ENCODE data around the gene FBXO47. TPM values are rescaled to one million over a fixed set of nuclear protein-coding genes. Genes with fewer than 3 reads are reported as not detected.

The FBXO47 gene, protein sequence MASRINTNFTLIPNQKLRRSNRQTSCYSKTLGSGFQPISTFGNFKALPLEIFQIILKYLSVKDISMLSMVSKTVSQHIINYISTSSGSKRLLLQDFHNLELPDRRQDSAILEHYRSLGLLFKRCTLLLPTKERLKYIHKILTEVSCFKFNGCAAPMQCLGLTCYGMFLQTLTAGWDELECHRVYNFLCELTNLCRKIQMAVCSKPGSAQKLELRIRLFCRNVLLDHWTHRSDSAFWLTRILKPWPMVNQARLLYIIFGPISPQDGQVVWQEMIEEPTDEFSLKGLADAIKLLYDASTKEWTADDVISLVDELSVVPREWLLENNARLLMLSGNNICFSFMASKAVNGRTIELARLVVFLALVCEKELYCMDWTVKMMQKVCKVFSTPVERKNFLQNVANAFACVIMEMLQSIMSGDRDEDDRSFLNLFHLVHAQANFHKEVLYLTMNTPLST
- total RNA-seq = 0.09 TPM in 1 of 2 replicates, not detected in the other

DNA sequence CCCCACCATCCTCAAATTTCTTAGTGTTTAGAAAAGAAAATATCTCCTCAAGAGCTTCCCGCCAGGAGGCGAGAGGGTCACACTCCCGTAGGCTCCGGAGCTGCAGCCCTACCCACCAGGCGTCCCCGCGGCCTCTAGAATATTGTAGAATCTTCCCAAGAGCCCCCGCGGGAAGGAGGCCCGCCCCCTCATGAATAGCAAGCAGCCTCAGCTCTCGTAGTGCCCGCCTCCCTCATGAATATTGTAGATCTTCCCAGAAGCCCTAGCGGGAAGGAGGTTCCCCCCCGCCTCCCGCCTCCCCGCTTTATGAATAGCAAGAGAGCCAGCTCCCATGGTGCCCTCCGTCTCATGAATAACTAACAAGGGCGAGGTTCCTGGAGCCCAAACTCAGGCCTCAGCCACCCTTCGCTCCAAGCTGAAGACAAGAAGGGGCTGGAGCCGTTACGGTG is at the start of gene FBXO47:
Gene FBXO47 (minus strand): TSS at position 114 of the 449 bp plus-strand sequence. CDS start 4,378 bp downstream, outside the sequence.
- Mint-ChIP-seq H3K36me3 (ENCODE audit: low read depth) (no peaks in the 10 kb centered on the region), H3K27me3 (peaks cover 8% of the 10 kb centered on the region), H3K4me3 (peak within 1 kb of the TSS; percentile 79), H3K9me3 (no peaks in the 10 kb centered on the region), H3K4me1 (peaks cover 5% of the 10 kb centered on the region), H3K27ac (peak within 1 kb of the TSS; percentile 76)
- intact Hi-C loops (cut with micrococcal nuclease) = no loop called here
- peak; percentile 92 for DNase-seq

DNA sequence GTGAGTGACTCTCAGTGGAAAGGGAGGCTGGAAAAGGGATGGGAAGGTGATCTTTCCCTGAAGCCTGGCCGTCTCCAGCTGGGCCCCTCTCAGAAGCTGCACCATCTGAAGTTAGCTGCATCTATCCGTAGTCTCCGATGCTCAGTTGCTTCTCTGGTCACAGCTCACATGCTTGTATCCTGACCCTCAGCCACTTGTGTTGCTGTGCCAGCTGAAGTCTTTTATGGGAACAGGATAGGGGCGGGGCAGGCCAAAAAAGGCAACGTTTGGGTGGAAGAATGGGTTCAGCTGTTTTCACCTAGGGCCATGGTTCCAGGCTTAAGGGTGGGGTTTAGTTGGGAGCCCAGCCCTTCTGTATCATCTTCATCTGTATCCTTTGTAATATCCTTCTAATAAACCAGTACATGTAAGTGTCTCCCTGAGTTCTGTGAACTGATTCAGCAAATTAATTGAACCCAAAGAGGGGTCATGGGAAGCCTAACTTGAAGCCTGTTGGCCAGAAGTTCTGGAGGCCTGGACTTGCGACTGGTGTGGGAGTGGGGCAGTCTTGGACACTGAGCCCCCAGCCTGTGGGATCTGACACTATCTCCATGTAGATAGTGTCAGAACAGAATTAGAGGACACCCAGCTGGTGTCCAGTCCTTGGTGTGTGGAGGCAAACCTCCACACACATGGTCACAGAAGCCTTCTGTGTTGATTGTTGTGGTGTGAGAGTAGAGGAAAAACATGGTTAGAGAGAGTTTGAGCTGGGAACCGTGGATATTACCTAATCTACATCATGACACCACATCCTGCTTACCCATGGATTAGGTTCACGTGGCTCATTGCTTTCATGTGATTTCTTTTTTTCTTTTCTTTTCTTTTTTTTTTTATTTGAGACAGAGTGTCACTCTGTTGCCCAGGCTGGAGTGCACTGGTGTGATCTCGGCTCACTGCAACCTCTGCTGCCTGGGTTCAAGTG is 49.3 kb upstream of the FBXO47 start:
- intact Hi-C loops (cut with micrococcal nuclease) = no loop called here
- DNase-seq = peak; percentile 76
- peaks cover 25% of the 10 kb centered on the region for H3K4me1 Mint-ChIP-seq
- H3K9me3 Mint-ChIP-seq = no peaks in the 10 kb centered on the region
- peaks cover 6% of the 10 kb centered on the region for H3K27me3 Mint-ChIP-seq
- peak overlapping the region; percentile 26 for H3K4me3 Mint-ChIP-seq
- peak overlapping the region; percentile 72 for H3K27ac Mint-ChIP-seq
- no peaks in the 10 kb centered on the region for H3K36me3 Mint-ChIP-seq (ENCODE audit: low read depth)

DNA sequence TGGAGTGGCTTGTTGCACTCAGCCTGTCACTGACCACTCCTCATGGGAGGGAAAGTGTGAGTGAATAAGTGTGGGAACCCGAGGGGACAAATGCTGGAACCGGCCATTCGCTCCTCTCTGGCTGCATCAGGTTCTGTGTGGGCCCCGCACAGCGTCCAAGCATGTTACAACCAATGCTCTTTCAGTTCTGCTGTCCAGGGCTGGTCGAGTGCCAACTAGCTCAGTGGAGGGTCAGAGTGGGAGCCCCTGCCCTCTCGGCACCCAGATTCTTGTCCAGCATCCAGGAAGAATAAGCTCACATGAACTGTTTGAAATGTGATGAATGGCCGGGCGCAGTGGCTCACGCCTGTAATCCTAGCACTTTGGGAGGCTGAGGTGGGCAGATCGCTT is 48.3 kb upstream of the FBXO47 start:
- Mint-ChIP-seq H3K4me3 (no peak overlapping the region), H3K27ac (no peak overlapping the region), H3K4me1 (peaks cover 25% of the 10 kb centered on the region), H3K27me3 (peaks cover under 1% of the 10 kb centered on the region), H3K9me3 (no peaks in the 10 kb centered on the region), H3K36me3 (ENCODE audit: low read depth) (no peaks in the 10 kb centered on the region)
- no peak for DNase-seq
- intact Hi-C loops (cut with micrococcal nuclease) = no loop called here

DNA sequence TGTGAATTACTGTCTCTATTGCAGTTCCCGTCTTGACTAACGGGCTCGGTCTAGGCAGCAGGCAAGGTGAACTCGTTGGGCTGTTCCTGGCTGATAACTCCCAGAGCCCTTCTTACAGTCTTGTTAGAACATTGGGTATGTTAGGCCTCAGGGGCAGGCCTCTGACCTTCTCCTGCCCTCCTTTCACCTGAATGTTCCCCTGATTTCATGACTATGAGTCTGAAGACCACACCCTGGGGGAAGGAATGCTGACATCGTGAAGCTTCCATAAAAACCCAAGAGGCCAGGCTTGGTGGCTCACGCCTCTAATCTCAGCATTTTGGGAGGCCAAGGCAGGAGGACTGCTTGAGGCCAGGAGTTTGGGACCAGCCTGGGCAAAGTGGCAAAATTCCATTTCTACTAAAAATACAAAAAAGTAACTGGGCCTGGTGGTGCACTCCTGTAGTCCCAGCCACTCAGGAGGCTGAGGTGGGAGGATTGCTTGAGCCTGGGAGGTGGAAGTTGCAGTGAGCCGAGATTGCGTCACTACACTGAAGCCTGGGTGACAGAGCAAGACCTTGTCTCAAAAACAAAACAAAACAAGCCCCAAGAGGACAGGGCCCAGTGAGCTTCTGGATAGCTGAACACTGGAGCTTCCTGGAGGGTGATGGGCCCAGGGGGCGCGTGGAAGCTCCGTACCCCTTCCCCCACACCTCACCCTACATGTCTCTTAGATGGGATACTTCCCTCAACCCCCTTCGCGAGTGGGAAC is 47.8 kb upstream of the FBXO47 start:
- no peaks in the 10 kb centered on the region for H3K9me3 Mint-ChIP-seq
- H3K36me3 Mint-ChIP-seq (ENCODE audit: low read depth) = no peaks in the 10 kb centered on the region
- no peaks in the 10 kb centered on the region for H3K27me3 Mint-ChIP-seq
- peaks cover 25% of the 10 kb centered on the region for H3K4me1 Mint-ChIP-seq
- no peak for DNase-seq
- no peak overlapping the region for H3K27ac Mint-ChIP-seq
- intact Hi-C loops (cut with micrococcal nuclease) = no loop called here
- H3K4me3 Mint-ChIP-seq = no peak overlapping the region

DNA sequence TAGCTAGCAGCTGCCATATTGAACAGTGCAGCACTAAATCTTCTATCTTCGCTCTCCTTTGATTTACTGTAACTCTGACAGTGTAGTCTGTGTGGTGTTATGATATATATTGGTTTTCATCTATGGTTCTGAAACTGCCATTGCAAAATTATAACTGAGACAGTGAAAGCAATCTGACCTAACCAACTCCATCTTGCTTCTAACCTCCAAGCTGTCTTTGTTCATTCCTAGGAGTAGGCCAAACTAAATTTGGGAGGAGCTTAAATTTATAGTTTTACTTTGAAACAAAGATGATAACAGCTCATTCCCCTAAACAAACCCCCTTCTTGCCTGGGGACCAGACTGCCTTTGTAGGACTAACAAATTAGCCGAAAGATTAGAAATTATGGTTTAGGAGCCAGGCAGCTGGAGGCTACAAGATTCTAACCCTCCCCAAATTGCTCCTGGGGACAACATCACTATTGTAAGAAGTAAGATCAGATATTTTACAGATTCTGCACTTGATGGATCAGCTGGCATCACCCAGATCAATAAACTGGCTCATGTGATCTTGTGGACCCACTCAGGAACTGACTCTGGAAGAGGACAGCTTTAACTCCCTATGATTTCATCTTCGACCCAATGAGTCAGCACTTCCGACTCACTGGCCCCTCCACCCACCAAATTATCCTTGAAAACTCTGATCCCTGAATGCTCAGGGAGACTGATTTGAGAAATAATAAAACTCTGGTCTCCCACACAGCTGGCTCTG is 47.0 kb upstream of the FBXO47 start:
- Mint-ChIP-seq H3K9me3 (no peaks in the 10 kb centered on the region), H3K27me3 (no peaks in the 10 kb centered on the region), H3K36me3 (ENCODE audit: low read depth) (no peaks in the 10 kb centered on the region), H3K4me1 (peaks cover 25% of the 10 kb centered on the region), H3K27ac (no peak overlapping the region), H3K4me3 (no peak overlapping the region)
- no peak for DNase-seq
- intact Hi-C loops (cut with micrococcal nuclease) = no loop called here

DNA sequence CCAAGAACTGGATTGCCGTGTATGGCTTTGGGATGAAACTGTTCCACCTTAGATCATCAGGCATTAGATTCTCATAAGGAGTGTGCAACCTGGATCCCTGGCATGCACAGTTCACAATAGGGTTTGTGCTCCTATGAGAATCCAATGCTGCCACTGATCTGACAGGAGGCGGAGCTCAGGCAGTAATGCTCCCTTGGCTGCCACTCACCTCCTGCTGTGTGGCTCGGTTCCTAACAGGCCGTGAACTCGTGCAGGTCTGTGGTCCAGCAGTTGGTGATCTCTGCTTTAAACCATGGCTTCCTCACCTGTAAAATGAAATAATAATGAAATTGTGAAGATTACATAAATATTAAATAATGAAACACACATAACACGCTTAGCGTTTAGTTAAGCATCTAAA is 45.5 kb upstream of the FBXO47 start:
- H3K9me3 Mint-ChIP-seq = no peaks in the 10 kb centered on the region
- no peak for DNase-seq
- intact Hi-C loops (cut with micrococcal nuclease) = no loop called here
- no peaks in the 10 kb centered on the region for H3K36me3 Mint-ChIP-seq (ENCODE audit: low read depth)
- H3K27me3 Mint-ChIP-seq = peaks cover 8% of the 10 kb centered on the region
- peaks cover 14% of the 10 kb centered on the region for H3K4me1 Mint-ChIP-seq
- no peak overlapping the region for H3K27ac Mint-ChIP-seq
- H3K4me3 Mint-ChIP-seq = no peak overlapping the region

DNA sequence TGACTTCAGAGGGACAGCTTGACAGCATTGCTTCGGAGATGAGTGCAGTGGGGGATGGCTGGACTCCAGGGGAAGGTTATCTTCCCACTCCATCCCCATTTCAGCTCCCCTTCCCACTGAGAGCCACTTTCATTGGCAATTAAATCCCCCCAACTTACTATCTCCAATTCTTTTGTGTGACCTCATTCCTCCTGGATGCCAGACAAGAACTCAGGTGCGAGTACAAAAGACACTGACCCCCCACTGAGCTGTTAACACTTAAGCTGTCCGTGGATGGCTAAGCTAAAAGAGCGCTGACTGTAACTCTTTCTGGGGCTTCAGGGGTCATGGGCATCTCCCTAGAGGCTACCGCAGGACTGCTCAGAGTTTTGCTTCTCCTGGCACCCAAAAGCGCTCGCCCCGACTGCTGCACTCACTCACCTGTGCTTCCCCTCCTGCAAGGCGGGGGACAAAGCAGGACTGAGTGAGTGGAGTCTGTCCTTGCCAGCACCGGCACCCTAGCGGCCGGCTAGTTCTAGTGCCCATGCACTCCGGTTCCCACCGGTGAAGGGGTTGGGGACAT is 44.8 kb upstream of the FBXO47 start:
- Mint-ChIP-seq H3K27me3 (peaks cover 8% of the 10 kb centered on the region), H3K27ac (no peak overlapping the region), H3K36me3 (ENCODE audit: low read depth) (no peaks in the 10 kb centered on the region), H3K9me3 (no peaks in the 10 kb centered on the region), H3K4me3 (no peak overlapping the region), H3K4me1 (peaks cover 9% of the 10 kb centered on the region)
- no peak for DNase-seq
- intact Hi-C loops (cut with micrococcal nuclease) = no loop called here

DNA sequence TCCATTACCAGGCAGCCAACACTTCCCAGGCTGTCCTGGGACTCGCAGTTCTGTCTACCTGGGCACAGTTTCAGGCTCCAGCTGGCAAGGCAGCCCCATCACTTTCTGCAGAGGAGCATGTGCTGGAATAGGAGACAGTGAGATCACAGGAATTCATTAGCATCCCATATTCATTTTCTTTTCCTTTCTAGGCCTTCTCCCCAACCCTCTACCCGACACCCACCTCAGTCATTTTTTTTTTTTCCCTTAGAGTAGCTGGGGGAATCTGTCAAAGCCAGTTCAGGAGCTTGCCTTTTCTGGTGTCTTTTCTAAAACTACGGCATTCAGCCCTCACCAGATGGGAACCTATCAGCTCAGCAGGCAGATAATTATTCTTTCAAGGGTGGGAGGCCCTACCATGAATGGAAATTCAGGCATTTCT is 42.4 kb upstream of the FBXO47 start:
- no peaks in the 10 kb centered on the region for H3K9me3 Mint-ChIP-seq
- DNase-seq = no peak

DNA sequence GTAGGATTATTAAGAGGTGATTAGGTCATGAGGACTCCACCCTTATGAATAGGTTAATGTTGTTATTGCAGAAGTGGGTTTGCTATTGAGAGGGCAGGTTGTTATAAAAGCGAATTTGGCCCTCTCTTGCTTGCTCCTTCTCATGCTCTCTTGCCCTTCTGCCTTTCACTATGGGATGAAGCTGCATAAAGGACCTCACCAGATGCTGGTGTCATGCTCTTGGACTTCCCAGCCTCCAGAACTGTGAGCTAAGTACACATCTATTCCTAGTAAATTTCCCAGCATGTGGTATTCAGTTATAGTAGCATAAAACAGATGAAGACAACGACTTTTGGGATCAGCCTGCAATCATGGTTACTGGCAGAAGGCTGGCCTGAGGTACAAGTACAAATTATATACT is 41.4 kb upstream of the FBXO47 start:
- intact Hi-C loops (cut with micrococcal nuclease) = no loop called here
- Mint-ChIP-seq H3K9me3 (no peaks in the 10 kb centered on the region), H3K27ac (no peak overlapping the region), H3K27me3 (peaks cover 9% of the 10 kb centered on the region), H3K36me3 (ENCODE audit: low read depth) (no peaks in the 10 kb centered on the region), H3K4me1 (peaks cover 3% of the 10 kb centered on the region), H3K4me3 (no peak overlapping the region)
- DNase-seq = no peak

More for the DNA sequence above, 42.4 kb upstream of the FBXO47 start:
- Mint-ChIP-seq H3K36me3 (ENCODE audit: low read depth) (no peaks in the 10 kb centered on the region), H3K27me3 (peaks cover 8% of the 10 kb centered on the region), H3K4me3 (no peak overlapping the region), H3K27ac (no peak overlapping the region), H3K4me1 (no peaks in the 10 kb centered on the region)
- intact Hi-C loops (cut with micrococcal nuclease) = no loop called here

DNA sequence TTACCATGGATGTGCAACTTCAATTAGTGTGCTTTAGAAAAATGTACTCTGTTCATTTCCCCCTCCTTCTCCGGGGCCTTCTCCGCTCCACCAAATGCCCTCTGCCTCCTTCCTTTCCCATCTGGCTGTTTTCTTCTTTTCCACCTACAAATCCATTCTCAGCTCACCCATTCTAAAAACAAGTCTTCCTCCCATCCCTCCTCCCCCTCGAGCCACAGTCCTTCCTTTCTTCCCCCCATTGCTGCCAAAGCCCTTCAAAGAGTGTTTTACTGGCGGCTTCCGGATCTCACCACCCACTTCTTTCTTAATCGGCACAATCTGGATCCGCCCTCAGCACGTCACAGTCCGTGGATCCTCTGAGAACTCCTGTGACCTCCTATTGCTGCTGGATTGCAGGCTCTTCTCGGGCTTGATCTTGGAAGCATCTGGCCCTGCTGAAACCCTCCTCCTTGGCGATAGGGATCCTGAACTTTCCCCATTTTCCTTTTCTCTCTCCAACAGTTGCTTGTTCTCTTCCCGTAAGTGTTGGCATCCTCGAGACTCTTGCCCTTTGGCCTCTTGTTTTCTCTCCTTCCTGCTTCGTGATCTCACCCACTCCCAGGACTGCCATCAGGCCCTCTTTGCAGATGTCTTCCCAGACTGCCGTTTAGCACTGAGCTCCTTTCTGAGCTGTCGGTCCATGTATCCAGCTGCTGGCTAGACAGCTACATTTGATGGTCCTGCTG is 36.0 kb upstream of the FBXO47 start:
- Mint-ChIP-seq H3K4me3 (peak overlapping the region; percentile 52), H3K27ac (peak overlapping the region; percentile 63), H3K9me3 (peaks cover 11% of the 10 kb centered on the region), H3K27me3 (peaks cover 7% of the 10 kb centered on the region), H3K4me1 (peaks cover 18% of the 10 kb centered on the region), H3K36me3 (ENCODE audit: low read depth) (no peaks in the 10 kb centered on the region)
- DNase-seq = peak; percentile 83
- intact Hi-C loops (cut with micrococcal nuclease) = no loop called here

DNA sequence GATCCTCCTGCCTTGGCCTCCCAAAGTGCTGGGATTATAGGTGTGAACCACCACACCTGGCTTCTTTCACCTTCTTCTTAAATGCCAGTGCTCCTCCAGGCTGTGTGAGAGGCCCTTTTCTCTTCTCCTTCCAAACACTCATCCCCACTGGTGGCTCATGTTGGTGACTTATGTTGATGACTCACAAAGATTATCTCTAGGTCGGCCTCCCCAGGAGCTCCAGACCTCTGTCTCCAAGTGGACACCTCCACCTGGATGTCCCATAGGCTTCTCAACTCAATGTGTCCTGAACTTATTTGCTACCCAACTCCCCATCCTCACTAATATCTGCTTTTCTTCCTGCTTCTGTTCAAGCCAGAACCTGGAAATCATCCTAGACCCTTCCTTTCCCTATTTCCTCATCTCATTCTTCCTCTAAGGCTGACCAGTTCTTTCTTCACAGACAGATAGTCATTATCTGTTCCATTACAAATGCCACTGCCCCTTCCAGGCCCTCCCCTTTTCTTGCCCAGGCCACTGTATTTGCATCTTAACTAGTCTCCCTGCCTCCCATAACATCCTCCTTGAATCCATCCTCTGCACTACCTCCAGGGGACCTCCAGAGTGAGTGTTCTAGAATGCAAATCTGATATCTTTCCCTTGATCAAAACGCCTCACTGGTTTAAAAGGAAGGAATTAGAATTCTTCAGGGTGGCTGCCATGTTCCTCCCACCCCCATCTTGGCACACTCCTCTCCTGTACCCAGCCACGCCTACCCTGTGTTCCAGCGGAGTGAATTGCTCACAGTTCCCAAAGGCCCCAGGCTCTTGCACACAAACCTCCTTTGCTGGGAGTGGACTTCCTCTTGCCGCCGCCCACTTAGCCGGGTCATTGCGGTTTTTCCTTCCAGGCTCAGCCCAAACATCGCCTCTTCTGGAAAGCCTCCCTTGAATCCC is 34.8 kb upstream of the FBXO47 start:
- H3K36me3 Mint-ChIP-seq (ENCODE audit: low read depth) = no peaks in the 10 kb centered on the region
- no peak for DNase-seq
- H3K4me3 Mint-ChIP-seq = no peak overlapping the region
- intact Hi-C loops (cut with micrococcal nuclease) = no loop called here
- peaks cover 12% of the 10 kb centered on the region for H3K9me3 Mint-ChIP-seq
- peaks cover 5% of the 10 kb centered on the region for H3K27me3 Mint-ChIP-seq
- H3K4me1 Mint-ChIP-seq = peaks cover 18% of the 10 kb centered on the region
- no peak overlapping the region for H3K27ac Mint-ChIP-seq

Measured in activated CD4-positive, alpha-beta T cell treated with anti-CD3 and anti-CD28 coated beads, Interleukin-2, amount 10 ng/mL, durations not matched to agents 24 days and 14 days (primary cell).